HG03354 (cell line): ENCODE results near the gene REV3L.
"Not testable (repeated sequence)": the region's sequence is repeated elsewhere in the genome, so short reads cannot be mapped to it uniquely, and the experiment has no call there.

Experiments used
- ATAC-seq: cut with Tn5 transposase; IDR thresholded peaks from one replicate; pipeline ENCODE4 v1.9.1; 2021; ENCODE audit warnings: mild to moderate bottlenecking; ENCODE audit not compliant: unreplicated experiment, poor library complexity, severe bottlenecking

The REV3L gene

DNA sequence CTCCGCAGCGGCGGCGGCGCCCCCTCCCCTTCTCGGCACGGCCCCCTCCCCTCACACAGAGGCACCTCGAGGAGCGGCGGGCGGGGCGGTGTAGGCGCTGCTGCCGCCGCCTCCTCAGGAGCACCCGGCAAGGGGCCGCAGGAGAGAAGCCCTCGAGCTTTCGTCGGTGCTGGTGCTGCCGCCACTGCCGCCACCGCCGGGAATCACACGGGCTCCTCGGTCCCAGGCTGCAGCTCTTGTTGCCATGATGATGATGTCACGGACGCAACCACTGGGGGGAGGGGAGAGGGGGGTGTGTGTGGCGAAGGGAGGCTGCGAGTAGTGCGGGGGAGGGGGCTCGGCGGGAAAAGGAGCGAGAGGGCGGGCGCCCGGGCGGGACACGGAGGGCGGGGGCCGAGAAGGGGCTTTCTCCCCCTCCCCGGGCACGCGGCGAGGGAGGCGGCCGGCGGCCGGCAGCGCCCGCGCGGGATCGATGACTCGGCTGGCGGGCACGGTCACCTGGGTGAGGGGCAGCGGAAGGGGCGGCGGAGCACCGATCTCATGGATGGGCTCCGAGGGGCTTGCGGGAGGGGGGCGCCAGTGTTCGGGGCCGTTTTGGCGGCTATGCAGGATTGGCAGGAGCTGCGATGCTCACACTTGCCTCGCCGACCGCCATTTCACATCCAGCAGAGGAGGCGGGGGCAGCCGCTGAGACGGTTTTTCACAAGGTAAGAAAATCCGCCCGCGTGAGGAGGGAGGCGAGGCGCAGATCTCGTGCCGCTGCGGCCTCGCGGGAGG lies at the start of gene REV3L:
TSS of gene REV3L (minus strand) at position 260 of the 777 bp plus-strand sequence. CDS start 330 bp downstream, outside the sequence.
- ATAC-seq, result peak; percentile 37

DNA sequence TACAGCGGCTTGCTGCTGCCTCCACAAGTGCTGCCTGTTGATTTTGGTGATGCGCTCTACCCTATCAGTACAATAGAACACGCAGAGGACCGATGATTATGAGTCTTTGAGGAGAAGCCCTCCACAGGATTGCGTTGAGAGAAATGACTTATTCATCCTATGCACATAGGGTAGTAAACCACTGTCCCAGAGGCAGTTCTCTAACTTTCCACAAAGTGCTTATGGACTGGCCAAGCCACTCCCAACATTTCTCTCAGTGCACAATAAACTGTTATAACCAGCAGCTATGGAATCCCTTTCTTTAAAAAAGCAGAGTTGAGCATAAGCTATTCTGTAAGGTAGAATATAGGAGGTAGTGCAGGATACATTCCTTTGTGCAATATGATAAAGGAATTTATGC lies 48.2 kb upstream of the REV3L start:
- no peak for ATAC-seq

DNA sequence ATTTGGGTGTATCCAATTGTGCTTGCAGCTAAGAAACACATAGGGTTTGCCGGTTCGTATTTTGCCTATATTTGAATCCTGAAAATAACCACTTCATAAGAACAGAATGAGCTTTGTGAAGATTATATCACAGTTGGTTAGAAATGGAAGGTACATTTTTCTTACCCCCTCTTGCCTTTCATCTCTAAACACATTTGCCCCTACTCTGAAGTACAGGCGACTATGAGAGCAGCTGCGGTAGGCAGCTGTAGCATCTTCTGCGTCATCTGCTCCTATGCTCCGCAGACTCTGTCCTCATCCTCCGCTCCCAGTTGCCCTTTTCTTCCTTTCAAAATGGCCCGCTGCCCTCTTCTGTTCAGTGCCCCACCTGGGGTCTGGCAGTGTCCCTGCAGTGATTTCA lies 47.6 kb upstream of the REV3L start:
- ATAC-seq, result no peak

DNA sequence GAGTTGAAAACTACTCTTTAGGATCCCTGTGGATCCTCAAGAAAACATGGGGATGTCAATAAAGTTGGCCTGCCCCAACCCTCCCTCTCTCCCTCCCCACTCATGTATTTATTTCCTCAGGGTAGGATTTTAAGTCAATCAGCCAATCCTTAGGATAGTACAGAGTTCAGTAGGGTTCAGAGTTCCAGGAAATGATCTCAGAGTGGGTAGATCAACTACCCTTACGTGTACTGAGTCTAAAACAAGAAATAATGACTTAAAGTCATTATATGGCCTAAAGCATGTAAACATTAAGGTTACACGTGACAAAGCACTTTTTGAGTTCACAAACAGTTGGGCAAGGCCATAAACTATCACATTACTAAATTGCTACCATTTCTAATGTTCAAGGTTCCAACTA lies 47.2 kb upstream of the REV3L start:
- ATAC-seq, result no peak

- ATAC-seq, result no peak
These were observed 44.3 kb upstream of the REV3L start for GRCh38 chr6:111527367-111527766.

DNA sequence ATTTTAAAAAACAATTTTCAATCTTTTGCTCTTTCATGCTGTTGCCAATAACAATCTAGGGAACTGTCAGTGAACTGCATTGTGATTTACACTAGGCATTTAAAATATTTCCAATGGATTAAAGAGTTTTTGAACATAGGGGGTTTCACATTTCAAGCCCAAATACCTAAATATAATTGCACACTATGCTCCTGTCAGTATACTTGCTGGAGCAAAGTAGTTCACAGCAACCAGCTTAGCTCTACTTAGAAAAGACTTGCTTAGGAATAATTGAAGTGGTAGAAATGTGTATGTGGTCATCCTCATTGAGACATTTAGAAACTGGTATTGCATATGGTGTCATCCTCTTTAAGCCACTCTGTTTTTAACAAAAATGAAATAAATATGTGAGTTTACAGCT lies 41.7 kb upstream of the REV3L start:
- ATAC-seq, result no peak

GRCh38 chr6:111524252-111524651 lies 41.2 kb upstream of the REV3L start:
- no peak for ATAC-seq

- ATAC-seq, result no peak
These were observed 40.6 kb upstream of the REV3L start for GRCh38 chr6:111523484-111524167.

- ATAC-seq, result no peak
These were observed 39.5 kb upstream of the REV3L start for GRCh38 chr6:111522393-111523020.

DNA sequence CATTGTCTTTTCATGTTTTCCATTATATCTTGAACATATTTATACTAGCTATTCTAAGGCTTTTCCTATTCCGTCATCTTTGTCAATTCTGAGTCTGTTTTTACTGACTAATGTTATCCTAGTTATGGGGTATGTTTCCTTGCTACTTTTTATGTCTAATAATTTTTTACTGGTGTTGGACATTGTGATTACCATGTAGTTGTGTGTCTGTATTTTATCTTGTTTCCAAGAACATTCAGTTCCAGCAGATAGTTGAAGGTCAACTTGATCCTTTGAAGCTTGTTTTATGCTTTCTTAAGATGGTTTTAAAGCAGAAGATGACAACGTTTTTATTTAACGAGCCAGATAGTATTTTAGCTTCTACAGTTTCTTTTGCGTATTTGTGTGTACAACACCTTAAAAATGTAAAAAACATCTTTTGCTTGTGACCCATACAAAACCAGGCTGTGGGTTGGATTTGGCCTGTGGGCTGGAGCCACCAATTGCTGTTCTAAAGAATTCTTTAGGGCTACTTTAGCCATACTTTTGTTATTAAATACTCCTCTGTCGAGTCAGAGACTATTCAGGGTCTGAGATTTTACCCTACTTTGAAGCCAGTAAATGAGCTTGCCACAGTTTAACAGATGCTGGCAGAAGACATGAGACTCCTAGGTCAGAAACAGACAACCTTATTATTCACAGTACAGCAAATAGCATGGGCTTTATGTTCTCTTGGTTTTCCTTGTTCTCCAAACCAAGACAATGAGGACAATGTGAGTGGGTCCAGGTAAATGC lies 38.7 kb upstream of the REV3L start:
- ATAC-seq, result no peak

DNA sequence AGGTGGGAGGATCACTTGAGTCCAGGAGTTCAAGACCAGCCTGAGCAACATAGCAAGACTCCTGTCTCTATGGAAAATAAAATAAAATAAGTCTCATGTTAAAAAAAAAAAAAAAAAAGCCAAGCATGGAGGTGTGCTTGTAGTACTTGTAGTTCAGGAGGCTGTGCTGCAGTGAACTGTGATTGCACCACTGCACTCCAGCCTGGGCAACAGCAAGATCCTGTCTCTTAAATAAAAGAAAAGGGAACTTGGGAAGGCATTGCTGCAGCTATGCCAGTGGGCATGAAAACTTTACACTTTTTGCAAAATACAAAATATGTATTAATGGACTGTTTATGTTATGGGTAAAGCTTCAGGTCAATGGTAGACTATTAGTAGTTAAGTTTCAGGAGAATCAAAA lies 37.5 kb upstream of the REV3L start:
- no peak for ATAC-seq

- ATAC-seq, result no peak
These were observed 34.9 kb upstream of the REV3L start for GRCh38 chr6:111517965-111518364.

DNA sequence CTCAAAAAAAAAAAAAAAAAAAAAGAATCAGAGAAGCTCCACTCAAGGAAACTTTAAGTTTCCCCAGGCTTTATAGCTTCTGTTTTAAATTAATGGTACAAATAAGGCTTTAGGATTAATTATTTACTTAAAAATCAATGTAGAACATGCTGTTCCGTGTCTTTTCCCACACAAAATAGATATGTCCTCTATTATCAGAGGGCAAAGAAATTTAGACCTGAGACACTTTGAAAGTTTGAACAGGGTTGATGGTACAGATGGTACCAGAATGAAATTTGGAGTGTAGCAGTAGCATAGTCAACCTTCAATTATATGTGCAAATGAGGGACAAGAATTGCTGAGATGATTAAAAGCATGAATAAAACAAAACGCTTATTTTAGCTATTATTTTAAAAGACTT lies 32.2 kb upstream of the REV3L start:
- no peak for ATAC-seq

DNA sequence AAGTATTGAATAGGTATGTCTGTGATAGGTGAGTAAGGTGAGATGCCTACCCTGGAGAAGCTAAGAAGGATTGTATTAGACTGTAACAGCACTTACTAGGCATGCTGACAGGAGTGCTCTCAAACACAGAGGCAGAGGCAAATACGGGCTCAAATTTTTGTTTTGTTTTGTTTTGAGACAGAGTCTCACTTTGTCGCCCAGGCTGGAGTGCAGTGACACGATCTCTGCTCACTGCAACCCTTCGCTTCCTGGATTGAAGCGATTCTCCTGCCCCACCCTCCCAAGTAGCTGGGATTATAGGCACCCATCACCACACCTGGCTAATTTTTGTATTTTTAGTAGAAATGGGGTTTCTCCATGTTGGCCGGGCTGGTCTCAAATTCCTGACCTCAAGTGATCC lies 31.5 kb upstream of the REV3L start:
- ATAC-seq, result not testable (repeated sequence)

GRCh38 chr6:111507219-111507618 lies 24.2 kb upstream of the REV3L start:
- ATAC-seq, result not testable (repeated sequence)

GRCh38 chr6:111505498-111505897 lies 22.5 kb upstream of the REV3L start:
- ATAC-seq, result not testable (repeated sequence)

DNA sequence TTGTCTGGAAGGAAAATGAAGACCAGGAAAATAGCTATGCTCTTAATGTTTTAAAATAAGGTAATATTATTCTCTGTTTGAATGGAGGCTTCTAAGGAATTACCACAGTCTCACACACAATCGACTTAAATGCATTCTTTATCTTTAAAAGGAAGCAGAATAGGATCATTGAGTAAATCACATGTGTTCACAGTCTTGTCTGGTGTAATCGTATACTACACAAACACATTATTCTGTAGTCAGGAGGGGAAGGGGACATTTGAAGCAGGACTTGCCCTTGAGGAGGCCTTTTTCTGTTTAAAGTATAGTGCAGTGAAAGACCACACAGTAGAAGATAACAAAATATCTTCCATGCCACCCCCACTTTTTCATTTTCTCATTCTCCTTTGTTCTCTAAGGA lies 20.6 kb upstream of the REV3L start:
- no peak for ATAC-seq

- ATAC-seq, result no peak
These were observed 20.2 kb upstream of the REV3L start for GRCh38 chr6:111503194-111503593.

DNA sequence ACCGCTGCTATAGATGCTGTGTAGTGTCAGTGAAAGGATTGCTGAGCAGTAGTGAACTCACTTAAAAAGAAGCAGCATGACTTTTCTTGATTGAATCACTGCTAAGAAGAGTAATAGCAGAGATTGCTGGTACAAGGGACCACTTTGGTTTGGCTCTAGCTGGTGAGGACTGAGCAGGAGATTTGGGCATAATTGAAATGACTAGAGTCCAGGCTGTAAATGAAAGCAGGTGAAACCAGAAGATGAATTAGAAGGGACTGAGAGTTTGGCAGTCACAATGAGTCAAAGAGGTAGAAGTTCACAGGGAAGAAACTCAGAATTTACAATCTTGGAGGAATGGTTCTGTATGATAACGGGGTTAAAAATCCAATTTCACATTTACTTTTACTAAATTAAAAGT lies 19.1 kb upstream of the REV3L start:
- no peak for ATAC-seq

- ATAC-seq, result no peak
These were observed 16.3 kb upstream of the REV3L start for GRCh38 chr6:111499269-111499793.
